HepG2 (cell line): ENCODE results near the gene CALCR. TPM values are rescaled to one million over a fixed set of nuclear protein-coding genes. Genes with fewer than 3 reads are reported as not detected.

Experiments
- ATAC-seq: fragments of 200-7000 bp; cut with Tn5 transposase; 3 replicates; pipeline ENCODE4 v1.9.1; 2020; ENCODE audit warnings: mild to moderate bottlenecking, moderate library complexity
- BruUV-seq: library from RNA; stranded (reverse); fragments of 400-500 nt; replicated peaks from 2 replicates; lab custom pipeline; 2021; lab: Mats Ljungman, UMichigan
- CTCF ChIA-PET: fragments of 300-600 bp; formaldehyde crosslinking; extraction: SDS; loops from one replicate; lab custom pipeline; 2021; ENCODE audit warnings: low total read pairs, inconsistent platforms, low intra/inter-chr PET ratio; lab: Yijun Ruan, JAX
- POLR2A ChIA-PET: fragments of 350-600 bp; sonication (Branson Sonifier 250); formaldehyde crosslinking; loops from one replicate; lab custom pipeline; 2020; ENCODE audit warnings: antibody characterized with exemption, inconsistent platforms; lab: Yijun Ruan, JAX
- DNase-seq: peaks from one replicate; pipeline ENCODE4 v3.0.0-alpha.2; 2015; ENCODE audit warnings: low spot score
- FAIRE-seq: peaks from 3 replicates; lab custom pipeline; 2011; peaks lifted over from hg19 to GRCh38; lab: Jason Lieb, UNC
- H2AFZ ChIP-seq: one replicate; pipeline ENCODE4 v1.6.1; 2011; ENCODE audit warnings: low read length, inconsistent platforms
- H3K27ac ChIP-seq: fragments of 300-600 bp; 3 replicates; pipeline ENCODE4 v1.8.0; 2011; ENCODE audit warnings: mixed run types, mild to moderate bottlenecking, mixed read lengths, low read length, inconsistent platforms; ENCODE audit not compliant: insufficient read depth; ENCODE audit errors: extremely low read length
- H3K27me3 ChIP-seq, 2 experiments: fragments of 200-600 bp in 1 of 2; 2 replicates in 1 of 2; 3 replicates in 1 of 2; pipeline versions ENCODE4 v1.6.0 to v1.8.0; 2011; ENCODE audit warnings: low read length in 2 of 2, mild to moderate bottlenecking in 2 of 2, moderate library complexity in 2 of 2, inconsistent platforms in 1 of 2; ENCODE audit not compliant: insufficient read depth in 2 of 2, control insufficient read depth in 1 of 2
- H3K36me3 ChIP-seq, 2 experiments: fragments of 200-600 bp in 1 of 2; replicated peaks in 1 of 2; 2 replicates in 1 of 2; 3 replicates in 1 of 2; pipeline versions ENCODE4 v1.5.1 to v1.8.0; 2011; ENCODE audit warnings: low read length in 2 of 2, inconsistent platforms in 1 of 2; ENCODE audit not compliant: insufficient read depth in 2 of 2, control insufficient read depth in 1 of 2
- H3K4me1 ChIP-seq: 2 replicates; pipeline ENCODE4 v1.5.1; 2012; ENCODE audit warnings: low read length, inconsistent platforms; ENCODE audit not compliant: insufficient read depth
- H3K4me2 ChIP-seq: 2 replicates; pipeline ENCODE4 v1.6.0; 2011; ENCODE audit warnings: low read depth, low read length, inconsistent platforms
- H3K4me3 ChIP-seq, 3 experiments: fragments of 200-600 bp in 1 of 3; sonication (generic), shearing (Covaris generic) in 1 of 3; replicated peaks in 1 of 3; 2 replicates each; pipeline ENCODE4 v1.5.1; 2011 to 2016; ENCODE audit warnings: low read length in 3 of 3, inconsistent platforms in 2 of 3, low read depth in 2 of 3, mild to moderate bottlenecking in 2 of 3, control low read depth in 1 of 3, mixed read lengths in 1 of 3; ENCODE audit not compliant: insufficient read depth in 1 of 3
- H3K79me2 ChIP-seq: one replicate; pipeline ENCODE4 v1.6.1; 2011; ENCODE audit warnings: low read length, inconsistent platforms; ENCODE audit not compliant: insufficient read depth
- H3K9ac ChIP-seq: 2 replicates; pipeline ENCODE4 v1.6.0; 2011; ENCODE audit warnings: mild to moderate bottlenecking, low read depth, low read length, inconsistent platforms; ENCODE audit not compliant: insufficient read depth
- H3K9me3 ChIP-seq: 2 replicates; pipeline ENCODE4 v1.5.1; 2012; ENCODE audit warnings: mild to moderate bottlenecking, low read length
- H4K20me1 ChIP-seq: 2 replicates; pipeline ENCODE4 v1.6.0; 2011; ENCODE audit warnings: inconsistent platforms, mild to moderate bottlenecking, low read length, moderate library complexity; ENCODE audit not compliant: insufficient read depth
- ELF4 ChIP-seq: sonication (generic); formaldehyde crosslinking; IDR thresholded peaks from 2 replicates; pipeline ENCODE4 v1.5.0; 2020; ENCODE audit warnings: missing genetic modification reagents, mild to moderate bottlenecking, moderate library complexity, borderline replicate concordance
- FOXK1 ChIP-seq: sonication (generic); formaldehyde crosslinking; IDR thresholded peaks from 2 replicates; pipeline ENCODE4 v1.4.0; 2020; ENCODE audit warnings: low read depth, missing genetic modification reagents, borderline replicate concordance
- HMGXB3 ChIP-seq: sonication (generic); formaldehyde crosslinking; IDR thresholded peaks from 2 replicates; pipeline ENCODE4 v1.4.0; 2020; ENCODE audit warnings: missing genetic modification reagents, borderline replicate concordance
- MAFG ChIP-seq: sonication (generic); formaldehyde crosslinking; IDR thresholded peaks from 2 replicates; pipeline ENCODE4 v1.5.1; 2020; ENCODE audit warnings: mild to moderate bottlenecking, missing genetic modification reagents
- MEF2D ChIP-seq: sonication (generic); formaldehyde crosslinking; IDR thresholded peaks from 2 replicates; pipeline ENCODE4 v1.5.1; 2020; ENCODE audit warnings: mild to moderate bottlenecking, missing genetic modification reagents
- PHF21A ChIP-seq: sonication (generic); formaldehyde crosslinking; IDR thresholded peaks from 2 replicates; pipeline ENCODE4 v1.5.0; 2020; ENCODE audit warnings: mild to moderate bottlenecking, missing genetic modification reagents
- SSRP1 ChIP-seq: IDR thresholded peaks from 2 replicates; pipeline ENCODE4 v1.6.1; 2016; ENCODE audit warnings: control low read depth
- SUZ12 ChIP-seq: fragments of 150-350 bp; IDR thresholded peaks from 2 replicates; pipeline ENCODE4 v1.6.1; 2014; ENCODE audit warnings: low read depth, low read length
- TBX3 ChIP-seq: fragments of 450-650 bp; IDR thresholded peaks from 2 replicates; pipeline ENCODE4 v1.6.1; 2017; ENCODE audit warnings: antibody characterized with exemption, mild to moderate bottlenecking, inconsistent platforms, borderline replicate concordance
- TFE3 ChIP-seq: IDR thresholded peaks from 2 replicates; pipeline ENCODE4 v1.6.1; 2016
- ZNF205 ChIP-seq: IDR thresholded peaks from 2 replicates; pipeline ENCODE4 v1.6.1; 2018; ENCODE audit warnings: missing biosample characterization, missing genetic modification reagents
- ZNF281 ChIP-seq: sonication (generic); formaldehyde crosslinking; IDR thresholded peaks from 2 replicates; pipeline ENCODE4 v1.4.0; 2020; ENCODE audit warnings: missing genetic modification reagents, borderline replicate concordance
- ZNF703 ChIP-seq: sonication (generic); formaldehyde crosslinking; IDR thresholded peaks from 2 replicates; pipeline ENCODE4 v1.5.1; 2020; ENCODE audit warnings: missing genetic modification reagents, mild to moderate bottlenecking, moderate library complexity, borderline replicate concordance
- ZNF839 ChIP-seq: sonication (generic); formaldehyde crosslinking; IDR thresholded peaks from 2 replicates; pipeline ENCODE4 v1.4.0; 2020; ENCODE audit warnings: missing genetic modification reagents, mild to moderate bottlenecking, borderline replicate concordance
- WGBS: methylation state at CpG from one replicate; pipeline ENCODE4 v1.1.6; 2017; ENCODE audit warnings: low lambda C conversion rate; 5-methylcytosine and 5-hydroxymethylcytosine counted together
- in situ Hi-C: cut with HindIII; loops from 2 replicates; pipeline ENCODE4 v1.10.0; 2017; ENCODE audit warnings: low pct_unique_long_range_greater_than_20kb; ENCODE audit not compliant: extremely low pct_ligation_motif_present
- intact Hi-C: fragments of 100-400 bp; cut with micrococcal nuclease; formaldehyde crosslinking; loops from one replicate; pipeline ENCODE4 v1.10.0; 2022; ENCODE audit not compliant: unreplicated experiment
- polyA plus RNA-seq, 8 experiments: library from polyadenylated mRNA; depleted of rRNA in 3 of 8; stranded (reverse) in 7 of 8; unstranded in 1 of 8; fragments of >200 nt; fragmentation: Illumina TruSeq in 4 of 8; extraction: Trizol in 4 of 8; gene quantifications; 2 replicates each; pipeline versions ENCODE4 v1.2.1 to v1.2.3, GENCODE V29; 2011 to 2016; ENCODE audit warnings: low read depth in 4 of 8, missing spikeins in 1 of 8, mixed read lengths in 1 of 8; ENCODE audit not compliant: insufficient read depth in 1 of 8
- total RNA-seq, 5 experiments: library from RNA; depleted of rRNA; stranded (reverse); fragments of >200 nt; fragmentation: Illumina TruSeq; extraction: Trizol; gene quantifications; 2 replicates each; pipeline ENCODE4 v1.2.3, GENCODE V29; 2016; ENCODE audit warnings: low read depth in 1 of 5

Gene CALCR
- total and polyA plus RNA-seq, 2 of the 13 experiments (the other 11 are each of a cell fraction or from before 2014, with no cell fraction given): not detected

GRCh38 chr7:93476491-93477344 is 97.8 kb downstream of the CALCR start:
- no peaks in the 10 kb centered on the region for H3K36me3 ChIP-seq
- H3K27ac ChIP-seq: no peak overlapping the region
- in situ Hi-C loops: no loop called here
- POLR2A ChIA-PET: no interaction called here
- no peaks in the 10 kb centered on the region for H3K27me3 ChIP-seq
- no peak overlapping the region for H3K4me3 ChIP-seq
- TF ChIP-seq ZNF839 (CRISPR knock-in tag) (no peak), ZNF205 (CRISPR knock-in tag) (no peak), HMGXB3 (no peak), MEF2D (CRISPR knock-in tag) (no peak), MAFG (no peak), FOXK1 (no peak), TFE3 (CRISPR knock-in tag) (no peak), SUZ12 (no peak), ZNF703 (CRISPR knock-in tag) (no peak), ELF4 (no peak), TBX3 (no peak), ZNF281 (CRISPR knock-in tag) (no peak), SSRP1 (CRISPR knock-in tag) (no peak), PHF21A (no peak)
- TF ChIP-seq, all 625 proteins: peak for 0
- CTCF ChIA-PET: no interaction called here
- no peaks in the 10 kb centered on the region for H4K20me1 ChIP-seq
- BruUV-seq: no TSS peak
- no peak overlapping the region for H3K4me2 ChIP-seq
- no peaks in the 10 kb centered on the region for H3K79me2 ChIP-seq
- no peaks in the 10 kb centered on the region for H3K4me1 ChIP-seq
- H3K9ac ChIP-seq: no peak overlapping the region
- DNase-seq: no peak
- 0% methylated on average over 2 of the region's 2 CpGs for WGBS
- ATAC-seq: no peak
- FAIRE-seq: no peak
- no peak overlapping the region for H2AFZ ChIP-seq
- intact Hi-C loops: no loop called here
- H3K9me3 ChIP-seq: no peaks in the 10 kb centered on the region
